Activated CD8-positive, alpha-beta T cell treated with anti-CD3 and anti-CD28 coated beads for 36 hours (primary cell): ENCODE measurements around the gene F12. TPM values are rescaled to one million over a fixed set of nuclear protein-coding genes. Genes with fewer than 3 reads are reported as not detected.

Experiments used
- ATAC-seq: fragments of 200-7000 bp; cut with Tn5 transposase; one replicate; pipeline ENCODE4 v1.10.0; 2021; ENCODE audit warnings: mild to moderate bottlenecking, moderate library complexity
- CTCF ChIA-PET: fragments of 350-600 bp; sonication (Branson Sonifier 250); formaldehyde crosslinking; loops from one replicate; lab custom pipeline; 2021; ENCODE audit warnings: antibody characterized with exemption; lab: Charles Lee
- POLR2A ChIA-PET: fragments of 350-600 bp; sonication (Branson Sonifier 250); formaldehyde crosslinking; loops from one replicate; lab custom pipeline; 2021; ENCODE audit warnings: antibody characterized with exemption; lab: Charles Lee
- DNase-seq: peaks from one replicate; pipeline ENCODE4 v3.0.0-alpha.2; 2020
- H3K27ac Mint-ChIP-seq: one replicate; pipeline ENCODE4 v1.8.0; 2021; ENCODE audit warnings: mild to moderate bottlenecking, mixed read lengths
- H3K27me3 Mint-ChIP-seq: one replicate; pipeline ENCODE4 v1.8.0; 2021; ENCODE audit warnings: mixed read lengths
- H3K36me3 Mint-ChIP-seq: one replicate; pipeline ENCODE4 v1.8.0; 2021; ENCODE audit warnings: low read depth, mixed read lengths
- H3K4me1 Mint-ChIP-seq: one replicate; pipeline ENCODE4 v1.8.0; 2021; ENCODE audit warnings: low read depth, mixed read lengths
- H3K4me3 Mint-ChIP-seq: one replicate; pipeline ENCODE4 v1.8.0; 2021; ENCODE audit warnings: mild to moderate bottlenecking, moderate library complexity, mixed read lengths
- H3K9me3 Mint-ChIP-seq: one replicate; pipeline ENCODE4 v1.8.0; 2021; ENCODE audit warnings: mixed read lengths
- intact Hi-C: fragments of 100-400 bp; cut with micrococcal nuclease; formaldehyde crosslinking; loops from one replicate; pipeline ENCODE4 v1.10.0; 2022
- total RNA-seq, 2 experiments: library from RNA; stranded (reverse); gene quantifications; one replicate each; pipeline ENCODE4 v1.2.3, GENCODE V29; 2021
- TF ChIP-seq, protein P1 (sequence below): fragments of 200-600 bp; IDR thresholded peaks from one replicate; pipeline ENCODE4 v1.8.0; 2022; ENCODE audit warnings: antibody characterized with exemption, mild to moderate bottlenecking

Gene F12
- total RNA-seq, 2 experiments from 2014 or later = 7.9 TPM

- H3K36me3 Mint-ChIP-seq = peaks cover 29% of the 10 kb centered on the region
Observed at GRCh38 chr5:177365845-177366527, 43.4 kb downstream of the F12 start.

DNA sequence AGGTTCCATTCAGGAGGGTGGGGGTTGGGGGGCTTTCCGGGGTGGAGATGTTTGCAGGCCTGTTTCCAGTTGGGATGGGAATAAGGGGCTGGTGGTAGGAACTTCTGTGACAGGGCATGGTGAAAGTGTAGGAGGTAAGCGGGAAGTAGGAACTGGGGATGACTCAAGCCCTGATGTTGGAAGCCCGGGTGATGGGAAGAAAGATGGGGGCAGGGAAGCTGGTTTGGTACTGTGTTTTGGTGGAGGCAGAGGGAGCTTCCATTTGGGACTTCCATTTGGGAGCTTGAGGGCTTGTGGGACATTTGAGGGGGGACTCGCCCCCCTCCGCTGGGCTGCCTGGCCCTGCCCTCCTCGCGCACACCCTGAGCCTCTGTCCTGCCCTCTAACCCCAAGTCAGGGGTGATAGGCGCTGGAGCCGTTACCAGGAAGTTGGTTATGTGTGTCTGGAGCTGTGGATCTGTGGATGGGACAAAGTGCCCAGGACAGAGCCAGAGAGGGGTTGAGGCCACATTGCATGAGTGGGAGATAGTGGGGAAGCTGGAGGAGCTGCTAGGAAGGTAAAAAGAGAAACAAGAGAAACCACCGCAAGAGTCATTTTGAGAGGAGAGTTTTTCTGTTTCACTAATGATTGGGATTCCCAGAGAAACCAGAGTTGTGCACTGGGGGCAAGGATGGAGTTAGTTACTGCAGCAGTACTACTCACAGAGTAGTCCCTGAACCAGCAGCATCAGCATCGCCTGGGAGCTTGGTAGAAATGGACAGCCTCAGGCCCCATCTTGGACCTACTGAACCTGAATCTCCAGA, 45.0 kb downstream of the F12 start:
- TF ChIP-seq, protein P1, sequence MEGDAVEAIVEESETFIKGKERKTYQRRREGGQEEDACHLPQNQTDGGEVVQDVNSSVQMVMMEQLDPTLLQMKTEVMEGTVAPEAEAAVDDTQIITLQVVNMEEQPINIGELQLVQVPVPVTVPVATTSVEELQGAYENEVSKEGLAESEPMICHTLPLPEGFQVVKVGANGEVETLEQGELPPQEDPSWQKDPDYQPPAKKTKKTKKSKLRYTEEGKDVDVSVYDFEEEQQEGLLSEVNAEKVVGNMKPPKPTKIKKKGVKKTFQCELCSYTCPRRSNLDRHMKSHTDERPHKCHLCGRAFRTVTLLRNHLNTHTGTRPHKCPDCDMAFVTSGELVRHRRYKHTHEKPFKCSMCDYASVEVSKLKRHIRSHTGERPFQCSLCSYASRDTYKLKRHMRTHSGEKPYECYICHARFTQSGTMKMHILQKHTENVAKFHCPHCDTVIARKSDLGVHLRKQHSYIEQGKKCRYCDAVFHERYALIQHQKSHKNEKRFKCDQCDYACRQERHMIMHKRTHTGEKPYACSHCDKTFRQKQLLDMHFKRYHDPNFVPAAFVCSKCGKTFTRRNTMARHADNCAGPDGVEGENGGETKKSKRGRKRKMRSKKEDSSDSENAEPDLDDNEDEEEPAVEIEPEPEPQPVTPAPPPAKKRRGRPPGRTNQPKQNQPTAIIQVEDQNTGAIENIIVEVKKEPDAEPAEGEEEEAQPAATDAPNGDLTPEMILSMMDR = no peak
- Mint-ChIP-seq H3K27ac (peak overlapping the region; percentile 72), H3K9me3 (no peaks in the 10 kb centered on the region), H3K27me3 (no peaks in the 10 kb centered on the region), H3K36me3 (peaks cover 24% of the 10 kb centered on the region), H3K4me3 (peak overlapping the region; percentile 52), H3K4me1 (peaks cover 75% of the 10 kb centered on the region)
- POLR2A ChIA-PET = interaction anchor here (0.6 to 1.8 kb wide), 12 partner anchors 8 to 130 kb away, joined by 3 to 5 read pairs (median 3); partner anchors contain the start of genes GRK6, LMAN2 and MXD3
- CTCF ChIA-PET = interaction anchor here (0.9 to 3.4 kb wide), 8 partner anchors 9 to 89 kb away, joined by 3 to 15 read pairs (median 4); partner anchors contain the start of gene LMAN2
- intact Hi-C loops = no loop called here
- ATAC-seq (peak; percentile 24), DNase-seq (peak; percentile 61)

More at GRCh38 chr5:177365845-177366527, 43.4 kb downstream of the F12 start:
- Mint-ChIP-seq H3K4me3 (no peak overlapping the region), H3K27me3 (no peaks in the 10 kb centered on the region), H3K27ac (peak overlapping the region; percentile 48), H3K9me3 (no peaks in the 10 kb centered on the region), H3K4me1 (peaks cover 69% of the 10 kb centered on the region)
- ChIA-PET POLR2A (interaction anchor here (1.4 to 1.7 kb wide), 4 partner anchors 10 to 48 kb away, joined by 3 to 5 read pairs (median 4); no protein-coding TSS in a partner anchor), CTCF (interaction anchor here (0.6 to 3.4 kb wide), 8 partner anchors 7 to 56 kb away, joined by 3 to 15 read pairs (median 4); no protein-coding TSS in a partner anchor)
- TF ChIP-seq, protein P1 = no peak
- ATAC-seq (no peak), DNase-seq (no peak)
- intact Hi-C loops = no loop called here

DNA sequence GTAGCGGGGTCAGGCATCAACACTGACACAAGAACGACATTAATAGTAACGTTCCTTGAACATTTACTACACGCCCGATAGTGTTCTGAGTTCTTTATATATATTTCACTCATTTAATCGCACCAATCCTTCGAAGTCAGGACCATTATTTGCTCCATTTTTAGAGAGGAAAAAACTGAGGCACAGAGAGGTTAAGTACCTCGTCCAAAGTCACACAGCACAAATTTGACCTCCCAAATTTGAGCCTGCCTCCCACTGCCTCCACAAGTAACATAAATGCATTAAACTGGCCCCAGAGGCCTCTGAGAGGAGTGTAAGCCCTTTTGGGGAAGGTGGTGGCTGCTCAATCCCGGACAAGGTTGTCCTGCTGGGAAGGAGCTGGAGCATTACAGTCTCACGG, 45.8 kb downstream of the F12 start:
- Mint-ChIP-seq H3K27ac (no peak overlapping the region), H3K36me3 (peaks cover 16% of the 10 kb centered on the region)
- POLR2A ChIA-PET = interaction anchor here (0.5 to 1.8 kb wide), 7 partner anchors 8 to 262 kb away, joined by 3 to 5 read pairs (median 3); partner anchors contain the start of genes GRK6 and MXD3

GRCh38 chr5:177362610-177363507, 46.5 kb downstream of the F12 start:
- H3K4me3 Mint-ChIP-seq = peak overlapping the region; percentile 73
- POLR2A ChIA-PET = interaction anchor here (0.5 to 3.6 kb wide), 5 partner anchors 9 to 261 kb away, joined by 3 to 19 read pairs (median 4); partner anchors contain the start of gene LMAN2
- peak; percentile 72 for ATAC-seq
- DNase-seq = peak; percentile 80
- H3K27me3 Mint-ChIP-seq = no peaks in the 10 kb centered on the region
- peaks cover 11% of the 10 kb centered on the region for H3K36me3 Mint-ChIP-seq
- no peaks in the 10 kb centered on the region for H3K9me3 Mint-ChIP-seq
- intact Hi-C loops = no loop called here
- peak overlapping the region; percentile 77 for H3K27ac Mint-ChIP-seq
- TF ChIP-seq, protein P1 = no peak
- CTCF ChIA-PET = interaction anchor here (1.3 to 6.8 kb wide), 6 partner anchors 7 to 45 kb away, joined by 5 to 55 read pairs (median 13); partner anchors contain the start of gene LMAN2
- peaks cover 71% of the 10 kb centered on the region for H3K4me1 Mint-ChIP-seq

More for the DNA sequence above, 45.8 kb downstream of the F12 start:
- ATAC-seq (no peak), DNase-seq (no peak)
- Mint-ChIP-seq H3K4me1 (peaks cover 75% of the 10 kb centered on the region), H3K9me3 (no peaks in the 10 kb centered on the region), H3K4me3 (peak overlapping the region; percentile 73), H3K27me3 (no peaks in the 10 kb centered on the region)
- intact Hi-C loops = no loop called here
- TF ChIP-seq, protein P1 = no peak
- CTCF ChIA-PET = interaction anchor here (1.3 to 3.4 kb wide), 5 partner anchors 10 to 90 kb away, joined by 4 to 15 read pairs (median 7); partner anchors contain the start of gene LMAN2
